GM23338 (cell line): ENCODE data around the gene FOXP1. TPM values are rescaled to one million over a fixed set of nuclear protein-coding genes. Genes with fewer than 3 reads are reported as not detected.

Experiments used
- ATAC-seq: fragments of 200-7000 bp; cut with Tn5 transposase; 3 replicates; pipeline ENCODE4 v1.9.1; 2020
- DNase-seq: peaks from one replicate; pipeline ENCODE4 v3.0.0-alpha.2; 2015; ENCODE audit warnings: low spot score
- H2AFZ ChIP-seq: fragments of 200-600 bp; sonication (generic); 2 replicates; pipeline ENCODE4 v1.8.0; 2016; ENCODE audit warnings: antibody characterized with exemption, mild to moderate bottlenecking, moderate library complexity
- H3F3A ChIP-seq: fragments of 200-600 bp; sonication (generic); replicated peaks from 2 replicates; pipeline ENCODE4 v1.8.0; 2017; ENCODE audit warnings: antibody characterized with exemption, mixed run types, low read depth
- H3K27ac ChIP-seq: fragments of 200-600 bp; sonication (generic); 2 replicates; pipeline ENCODE4 v1.6.1; 2016; ENCODE audit warnings: low read depth
- H3K27me3 ChIP-seq: fragments of 200-600 bp; sonication (generic); 2 replicates; pipeline ENCODE4 v1.8.0; 2016; ENCODE audit warnings: mild to moderate bottlenecking, mixed run types, moderate library complexity; ENCODE audit not compliant: insufficient read depth
- H3K36me3 ChIP-seq: fragments of 200-600 bp; sonication (generic); 2 replicates; pipeline ENCODE4 v1.8.0; 2016; ENCODE audit warnings: mild to moderate bottlenecking; ENCODE audit not compliant: insufficient read depth
- H3K4me1 ChIP-seq: fragments of 200-600 bp; sonication (generic); 2 replicates; pipeline ENCODE4 v1.8.0; 2016; ENCODE audit warnings: mild to moderate bottlenecking, moderate library complexity; ENCODE audit not compliant: insufficient read depth
- H3K4me2 ChIP-seq: fragments of 200-600 bp; sonication (generic); 2 replicates; pipeline ENCODE4 v1.7.1; 2017; ENCODE audit warnings: mixed run types
- H3K4me3 ChIP-seq: fragments of 200-600 bp; sonication (generic); 2 replicates; pipeline ENCODE4 v1.6.1; 2016; ENCODE audit warnings: mixed run types
- H3K79me2 ChIP-seq: fragments of 200-600 bp; sonication (generic); replicated peaks from 2 replicates; pipeline ENCODE4 v1.8.0; 2017; ENCODE audit warnings: mild to moderate bottlenecking; ENCODE audit not compliant: insufficient read depth
- H3K9me2 ChIP-seq: fragments of 200-600 bp; sonication (generic); 2 replicates; pipeline ENCODE4 v1.8.0; 2017; ENCODE audit not compliant: insufficient read depth
- H4K20me1 ChIP-seq: fragments of 200-600 bp; sonication (generic); replicated peaks from 2 replicates; pipeline ENCODE4 v1.8.0; 2017; ENCODE audit warnings: mild to moderate bottlenecking; ENCODE audit not compliant: insufficient read depth
- H3K27ac Mint-ChIP-seq: 2 replicates; pipeline ENCODE4 v1.8.0; 2020; ENCODE audit warnings: inconsistent platforms, mild to moderate bottlenecking, moderate library complexity, mixed read lengths
- H3K27me3 Mint-ChIP-seq: 3 replicates; pipeline ENCODE4 v1.8.0; 2022; ENCODE audit warnings: low read depth, mild to moderate bottlenecking, moderate library complexity, mixed read lengths, inconsistent platforms; ENCODE audit not compliant: insufficient read depth, poor library complexity
- H3K36me3 Mint-ChIP-seq: 3 replicates; pipeline ENCODE4 v1.8.0; 2021; ENCODE audit warnings: low read depth, mild to moderate bottlenecking, inconsistent platforms, moderate library complexity, mixed read lengths
- H3K4me1 Mint-ChIP-seq: 3 replicates; pipeline ENCODE4 v1.8.0; 2020; ENCODE audit warnings: mild to moderate bottlenecking, inconsistent platforms, mixed read lengths
- H3K4me3 Mint-ChIP-seq: 3 replicates; pipeline ENCODE4 v1.8.0; 2021; ENCODE audit warnings: moderate library complexity, mild to moderate bottlenecking, inconsistent platforms, mixed read lengths
- H3K9me3 Mint-ChIP-seq: 3 replicates; pipeline ENCODE4 v1.8.0; 2020; ENCODE audit warnings: moderate library complexity, mild to moderate bottlenecking, inconsistent platforms, mixed read lengths
- JUNB ChIP-seq: IDR thresholded peaks from one replicate; pipeline ENCODE4 v1.6.1; 2016; ENCODE audit warnings: antibody characterized with exemption; ENCODE audit not compliant: unreplicated experiment
- NANOG ChIP-seq: IDR thresholded peaks from 2 replicates; pipeline ENCODE4 v1.6.1; 2016; ENCODE audit warnings: antibody characterized with exemption, borderline replicate concordance
- polyA plus RNA-seq: library from polyadenylated mRNA; unstranded; fragments of >200 nt; fragmentation: Nextera tagmentation; extraction: Ambion mirVana; gene quantifications from 2 replicates; pipeline ENCODE4 v1.2.1, GENCODE V29; 2016
- total RNA-seq: library from RNA; depleted of rRNA; stranded (reverse); fragments of >200 nt; shearing (Covaris generic); gene quantifications from 2 replicates; pipeline ENCODE4 v1.2.3, GENCODE V29; 2014
- TF ChIP-seq, protein P1 (sequence below): IDR thresholded peaks from 2 replicates; pipeline ENCODE4 v1.6.1; 2016; ENCODE audit warnings: antibody characterized with exemption
- TF ChIP-seq, protein P2 (sequence below): fragments of 250-450 bp; sonication (Bioruptor Pico); IDR thresholded peaks from 2 replicates; pipeline ENCODE4 v1.5.0; 2020; ENCODE audit warnings: mild to moderate bottlenecking, moderate library complexity

The FOXP1 gene
- total and polyA plus RNA-seq, 2 experiments from 2014 or later, result 32.9 to 35.5 TPM

DNA sequence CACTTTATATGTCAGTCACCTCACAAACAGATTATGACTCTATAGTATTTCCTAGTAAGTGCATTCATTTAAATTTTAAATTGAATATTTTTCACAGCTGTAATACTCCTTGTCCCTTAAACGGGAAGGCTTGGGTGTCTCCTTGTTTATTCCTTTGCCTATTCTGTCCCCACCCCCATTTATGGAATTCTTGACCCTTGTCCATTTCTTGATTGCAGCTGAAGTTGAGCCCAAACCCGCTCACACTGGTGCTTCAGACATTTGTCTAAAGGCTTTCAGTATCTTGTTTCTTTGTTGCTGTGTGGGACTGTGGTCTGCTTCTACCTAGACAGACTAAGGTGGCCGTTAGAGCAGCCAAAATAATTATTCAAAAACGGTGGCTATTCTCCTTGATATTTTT is 449.7 kb downstream of the FOXP1 start:
- TF ChIP-seq, protein P1, sequence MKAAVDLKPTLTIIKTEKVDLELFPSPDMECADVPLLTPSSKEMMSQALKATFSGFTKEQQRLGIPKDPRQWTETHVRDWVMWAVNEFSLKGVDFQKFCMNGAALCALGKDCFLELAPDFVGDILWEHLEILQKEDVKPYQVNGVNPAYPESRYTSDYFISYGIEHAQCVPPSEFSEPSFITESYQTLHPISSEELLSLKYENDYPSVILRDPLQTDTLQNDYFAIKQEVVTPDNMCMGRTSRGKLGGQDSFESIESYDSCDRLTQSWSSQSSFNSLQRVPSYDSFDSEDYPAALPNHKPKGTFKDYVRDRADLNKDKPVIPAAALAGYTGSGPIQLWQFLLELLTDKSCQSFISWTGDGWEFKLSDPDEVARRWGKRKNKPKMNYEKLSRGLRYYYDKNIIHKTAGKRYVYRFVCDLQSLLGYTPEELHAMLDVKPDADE, result no peak
- Histone ChIP-seq H3K27ac (no peak overlapping the region), H3K4me3 (no peak overlapping the region), H2AFZ (no peak overlapping the region), H3F3A (peaks cover 4% of the 10 kb centered on the region; the same call in 1 of the 2 replicates), H3K27me3 (no peaks in the 10 kb centered on the region), H3K4me2 (peak overlapping the region; percentile 25; the same call in 1 of the 2 replicates), H4K20me1 (no peaks in the 10 kb centered on the region), H3K9me2 (no peaks in the 10 kb centered on the region), H3K79me2 (no peaks in the 10 kb centered on the region), H3K36me3 (no peaks in the 10 kb centered on the region), H3K4me1 (peaks cover 87% of the 10 kb centered on the region)
- Mint-ChIP-seq H3K9me3 (no peaks in the 10 kb centered on the region), H3K36me3 (no peaks in the 10 kb centered on the region), H3K4me3 (no peak overlapping the region), H3K27ac (no peak overlapping the region), H3K27me3 (peaks cover 4% of the 10 kb centered on the region), H3K4me1 (peaks cover 86% of the 10 kb centered on the region)
- ATAC-seq (no peak), DNase-seq (no peak)

DNA sequence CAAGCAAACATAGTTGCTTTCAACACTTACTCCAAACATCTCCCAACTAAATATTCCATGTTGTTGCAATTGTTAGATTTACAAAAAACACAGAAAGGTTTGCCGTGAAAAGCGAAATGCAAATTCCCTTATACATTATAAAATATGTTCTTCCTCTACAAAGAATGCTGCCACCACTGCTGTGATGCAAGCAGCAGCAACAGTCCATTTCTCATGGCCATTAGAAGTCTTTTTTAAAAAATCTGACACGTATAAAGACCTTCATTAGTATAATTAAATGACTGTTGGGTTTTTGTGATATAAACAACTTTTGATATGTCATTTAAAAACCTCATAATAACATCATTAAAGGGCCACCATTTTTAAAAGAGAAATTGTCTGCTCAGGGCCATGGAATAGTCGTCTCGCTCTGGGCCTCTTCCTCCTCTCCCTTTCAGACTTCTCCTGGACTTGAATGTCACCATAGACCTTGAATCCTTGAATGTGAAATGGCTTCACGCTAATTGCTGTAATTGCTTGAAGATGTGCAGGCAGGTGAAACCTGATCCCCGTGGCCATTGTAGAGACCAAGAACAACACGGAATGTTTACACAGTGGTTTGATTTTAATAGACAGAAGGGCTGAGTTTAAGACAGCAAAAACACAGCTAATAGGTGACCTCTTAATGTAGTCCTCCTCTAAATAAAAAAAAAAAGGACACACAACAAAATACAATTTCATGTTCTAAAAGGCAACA is 450.4 kb downstream of the FOXP1 start:
- no peaks in the 10 kb centered on the region for H3K36me3 Mint-ChIP-seq
- Histone ChIP-seq H3K4me2 (peak overlapping the region; percentile 25), H3K27ac (no peak overlapping the region), H3K9me2 (no peaks in the 10 kb centered on the region), H3K79me2 (no peaks in the 10 kb centered on the region), H3K4me1 (peaks cover 94% of the 10 kb centered on the region), H2AFZ (no peak overlapping the region), H3K4me3 (no peak overlapping the region), H3K36me3 (no peaks in the 10 kb centered on the region), H3F3A (peaks cover 4% of the 10 kb centered on the region; the same call in 1 of the 2 replicates), H3K27me3 (no peaks in the 10 kb centered on the region), H4K20me1 (no peaks in the 10 kb centered on the region)
- H3K27me3 Mint-ChIP-seq, result peaks cover 4% of the 10 kb centered on the region
- H3K27ac Mint-ChIP-seq, result no peak overlapping the region
- TF ChIP-seq JUNB (no peak), NANOG (0 out of 2 replicates have a peak, but pooled peaks have one; percentile 19)
- TF ChIP-seq, protein P2, sequence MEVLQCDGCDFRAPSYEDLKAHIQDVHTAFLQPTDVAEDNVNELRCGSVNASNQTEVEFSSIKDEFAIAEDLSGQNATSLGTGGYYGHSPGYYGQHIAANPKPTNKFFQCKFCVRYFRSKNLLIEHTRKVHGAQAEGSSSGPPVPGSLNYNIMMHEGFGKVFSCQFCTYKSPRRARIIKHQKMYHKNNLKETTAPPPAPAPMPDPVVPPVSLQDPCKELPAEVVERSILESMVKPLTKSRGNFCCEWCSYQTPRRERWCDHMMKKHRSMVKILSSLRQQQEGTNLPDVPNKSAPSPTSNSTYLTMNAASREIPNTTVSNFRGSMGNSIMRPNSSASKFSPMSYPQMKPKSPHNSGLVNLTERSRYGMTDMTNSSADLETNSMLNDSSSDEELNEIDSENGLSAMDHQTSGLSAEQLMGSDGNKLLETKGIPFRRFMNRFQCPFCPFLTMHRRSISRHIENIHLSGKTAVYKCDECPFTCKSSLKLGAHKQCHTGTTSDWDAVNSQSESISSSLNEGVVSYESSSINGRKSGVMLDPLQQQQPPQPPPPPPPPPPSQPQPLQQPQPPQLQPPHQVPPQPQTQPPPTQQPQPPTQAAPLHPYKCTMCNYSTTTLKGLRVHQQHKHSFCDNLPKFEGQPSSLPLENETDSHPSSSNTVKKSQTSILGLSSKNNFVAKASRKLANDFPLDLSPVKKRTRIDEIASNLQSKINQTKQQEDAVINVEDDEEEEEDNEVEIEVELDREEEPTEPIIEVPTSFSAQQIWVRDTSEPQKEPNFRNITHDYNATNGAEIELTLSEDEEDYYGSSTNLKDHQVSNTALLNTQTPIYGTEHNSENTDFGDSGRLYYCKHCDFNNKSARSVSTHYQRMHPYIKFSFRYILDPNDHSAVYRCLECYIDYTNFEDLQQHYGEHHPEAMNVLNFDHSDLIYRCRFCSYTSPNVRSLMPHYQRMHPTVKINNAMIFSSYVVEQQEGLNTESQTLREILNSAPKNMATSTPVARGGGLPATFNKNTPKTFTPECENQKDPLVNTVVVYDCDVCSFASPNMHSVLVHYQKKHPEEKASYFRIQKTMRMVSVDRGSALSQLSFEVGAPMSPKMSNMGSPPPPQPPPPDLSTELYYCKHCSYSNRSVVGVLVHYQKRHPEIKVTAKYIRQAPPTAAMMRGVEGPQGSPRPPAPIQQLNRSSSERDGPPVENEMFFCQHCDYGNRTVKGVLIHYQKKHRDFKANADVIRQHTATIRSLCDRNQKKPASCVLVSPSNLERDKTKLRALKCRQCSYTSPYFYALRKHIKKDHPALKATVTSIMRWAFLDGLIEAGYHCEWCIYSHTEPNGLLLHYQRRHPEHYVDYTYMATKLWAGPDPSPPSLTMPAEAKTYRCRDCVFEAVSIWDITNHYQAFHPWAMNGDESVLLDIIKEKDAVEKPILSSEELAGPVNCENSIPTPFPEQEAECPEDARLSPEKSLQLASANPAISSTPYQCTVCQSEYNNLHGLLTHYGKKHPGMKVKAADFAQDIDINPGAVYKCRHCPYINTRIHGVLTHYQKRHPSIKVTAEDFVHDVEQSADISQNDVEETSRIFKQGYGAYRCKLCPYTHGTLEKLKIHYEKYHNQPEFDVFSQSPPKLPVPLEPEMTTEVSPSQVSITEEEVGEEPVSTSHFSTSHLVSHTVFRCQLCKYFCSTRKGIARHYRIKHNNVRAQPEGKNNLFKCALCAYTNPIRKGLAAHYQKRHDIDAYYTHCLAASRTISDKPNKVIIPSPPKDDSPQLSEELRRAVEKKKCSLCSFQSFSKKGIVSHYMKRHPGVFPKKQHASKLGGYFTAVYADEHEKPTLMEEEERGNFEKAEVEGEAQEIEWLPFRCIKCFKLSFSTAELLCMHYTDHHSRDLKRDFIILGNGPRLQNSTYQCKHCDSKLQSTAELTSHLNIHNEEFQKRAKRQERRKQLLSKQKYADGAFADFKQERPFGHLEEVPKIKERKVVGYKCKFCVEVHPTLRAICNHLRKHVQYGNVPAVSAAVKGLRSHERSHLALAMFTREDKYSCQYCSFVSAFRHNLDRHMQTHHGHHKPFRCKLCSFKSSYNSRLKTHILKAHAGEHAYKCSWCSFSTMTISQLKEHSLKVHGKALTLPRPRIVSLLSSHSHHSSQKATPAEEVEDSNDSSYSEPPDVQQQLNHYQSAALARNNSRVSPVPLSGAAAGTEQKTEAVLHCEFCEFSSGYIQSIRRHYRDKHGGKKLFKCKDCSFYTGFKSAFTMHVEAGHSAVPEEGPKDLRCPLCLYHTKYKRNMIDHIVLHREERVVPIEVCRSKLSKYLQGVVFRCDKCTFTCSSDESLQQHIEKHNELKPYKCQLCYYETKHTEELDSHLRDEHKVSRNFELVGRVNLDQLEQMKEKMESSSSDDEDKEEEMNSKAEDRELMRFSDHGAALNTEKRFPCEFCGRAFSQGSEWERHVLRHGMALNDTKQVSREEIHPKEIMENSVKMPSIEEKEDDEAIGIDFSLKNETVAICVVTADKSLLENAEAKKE (CRISPR knock-in tag), result 0 out of 2 replicates have a peak, but pooled peaks have one; percentile 2
- no peaks in the 10 kb centered on the region for H3K9me3 Mint-ChIP-seq
- 0 out of 3 replicates have a peak overlapping the region, but pooled peaks have one; percentile 23 for H3K4me3 Mint-ChIP-seq
- ATAC-seq, result no peak
- H3K4me1 Mint-ChIP-seq, result peaks cover 92% of the 10 kb centered on the region
- no peak for DNase-seq
